NCI-H82 treated with DMSO at 0.1 percent for 48 hours (cell line): ENCODE data around the gene LRMDA.
"Not testable (repeated sequence)": the region's sequence is repeated elsewhere in the genome, so short reads cannot be mapped to it uniquely, and the experiment has no call there.

Experiments used
- DNase-seq: peaks from one replicate; lab custom pipeline; 2025; ENCODE audit not compliant: unreplicated experiment; lab: John Stamatoyannopoulos, UW

LRMDA gene

DNA sequence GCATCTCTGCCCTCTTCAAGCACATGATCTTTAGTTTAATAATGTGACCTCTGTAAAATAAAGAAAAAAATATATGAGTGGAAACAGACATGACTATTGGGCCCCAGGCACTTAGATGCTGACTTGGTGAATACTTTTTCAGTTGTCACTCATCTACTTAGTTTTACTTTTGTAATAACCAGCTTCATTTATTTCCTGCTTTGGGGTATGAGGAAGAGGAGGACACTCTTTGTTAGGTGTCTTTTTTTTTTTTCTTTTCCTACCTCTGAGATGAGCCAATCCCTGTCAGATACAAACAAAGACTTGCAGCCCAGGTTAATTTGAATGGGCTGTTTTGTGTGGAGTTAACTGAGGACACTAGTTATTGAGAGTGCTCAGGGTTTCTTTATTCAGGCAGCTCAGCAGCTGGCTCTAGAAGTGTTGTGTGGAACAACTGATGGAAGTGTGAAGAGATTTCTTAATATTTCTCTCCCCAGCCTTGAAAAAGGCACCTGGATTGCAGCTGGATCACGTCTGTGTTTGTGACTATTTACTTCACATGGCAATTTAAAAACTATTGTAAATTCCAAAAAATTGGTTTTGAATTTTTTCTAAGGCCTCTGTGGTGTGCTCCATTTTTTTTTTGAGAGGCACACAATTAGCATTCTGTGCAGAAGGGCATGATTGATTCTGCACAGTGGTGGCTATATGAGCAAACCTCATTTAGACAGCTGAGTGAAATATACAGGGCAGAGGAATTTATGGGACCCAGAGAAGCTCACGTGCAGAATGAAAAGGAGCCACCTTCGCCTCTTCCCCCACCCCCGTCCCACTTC lies 333.8 kb downstream of the LRMDA start:
- DNase-seq, result no peak

DNA sequence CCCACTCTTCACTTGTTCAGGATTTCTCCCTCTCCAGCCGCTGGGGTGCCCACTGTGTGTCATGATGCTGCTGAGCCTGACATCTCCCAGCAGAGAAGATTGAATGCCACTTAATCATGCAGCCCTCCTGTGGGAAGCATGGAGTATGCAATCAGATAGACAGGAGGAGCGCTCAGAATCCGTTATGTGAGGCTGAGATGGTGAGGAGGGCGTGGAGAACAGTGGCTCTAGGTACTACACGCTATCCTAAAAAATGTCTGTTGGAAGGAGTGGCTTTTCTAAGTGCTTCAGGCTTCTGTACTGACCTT lies 334.3 kb downstream of the LRMDA start:
- no peak for DNase-seq

DNA sequence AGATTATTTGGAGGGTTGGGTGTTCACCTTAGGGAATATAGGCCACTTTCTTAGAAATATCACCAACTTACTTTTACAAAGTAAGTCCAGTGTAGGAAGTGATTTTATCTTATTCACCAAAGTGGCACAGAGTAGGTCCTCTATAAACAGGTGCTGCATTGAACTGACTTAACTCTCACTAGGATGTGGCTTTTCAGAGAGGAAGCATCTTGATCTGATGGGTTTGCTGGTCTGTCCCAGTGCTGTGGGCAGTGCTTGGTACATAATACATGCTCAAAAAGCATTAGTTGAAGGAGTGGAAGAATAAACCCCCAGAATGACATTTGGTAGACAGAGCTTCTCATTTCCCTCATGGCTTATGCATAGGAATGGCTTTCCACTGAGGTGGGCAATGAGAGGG lies 334.7 kb downstream of the LRMDA start:
- DNase-seq, result no peak

GRCh38 chr10:75766752-75767151 lies 335.3 kb downstream of the LRMDA start:
- not testable (repeated sequence) for DNase-seq

- DNase-seq, result no peak
Observed at GRCh38 chr10:75770626-75771081, 339.2 kb downstream of the LRMDA start.

GRCh38 chr10:75771606-75772005 lies 340.2 kb downstream of the LRMDA start:
- no peak for DNase-seq

DNA sequence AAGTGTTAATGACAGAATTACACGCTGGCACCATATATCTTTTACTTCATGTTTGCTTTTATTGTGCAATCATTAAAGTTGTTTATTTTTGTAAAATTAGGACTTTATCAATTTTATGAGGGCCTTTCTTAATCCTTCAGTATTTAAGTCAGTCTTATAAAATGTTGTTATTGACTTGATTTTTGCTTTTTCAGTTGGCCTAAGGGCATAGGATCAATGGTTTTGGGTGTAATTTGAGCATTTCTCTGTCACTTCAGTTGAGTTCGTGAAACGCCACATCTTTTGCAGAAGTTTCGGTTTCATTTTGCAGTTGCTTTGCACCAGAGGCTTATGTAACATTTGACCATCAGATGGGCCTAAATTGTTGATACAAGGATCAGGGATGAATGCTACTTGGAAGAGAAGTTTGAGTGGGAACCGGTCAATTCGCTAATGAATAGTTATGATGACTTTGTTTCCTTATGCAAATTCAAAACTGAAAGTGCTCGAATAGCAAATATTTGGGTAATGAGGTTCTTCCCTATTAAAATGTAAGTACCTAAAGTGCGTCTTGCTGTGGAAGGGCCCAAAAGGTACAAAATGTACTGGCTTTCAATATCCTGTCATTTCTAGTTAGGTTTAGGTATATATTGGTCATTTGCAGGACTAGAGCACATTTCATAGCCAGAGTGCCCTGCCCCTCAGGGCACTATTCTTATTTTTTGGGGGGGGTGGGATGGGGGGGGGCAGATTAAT lies 340.9 kb downstream of the LRMDA start:
- no peak for DNase-seq

GRCh38 chr10:75773231-75773780 lies 341.9 kb downstream of the LRMDA start:
- DNase-seq, result no peak

- DNase-seq, result no peak
Observed at GRCh38 chr10:75773813-75774782, 342.7 kb downstream of the LRMDA start.

GRCh38 chr10:75774783-75775490 lies 343.5 kb downstream of the LRMDA start:
- DNase-seq, result no peak

- DNase-seq, result no peak
Observed at GRCh38 chr10:75776738-75777504, 345.5 kb downstream of the LRMDA start.

DNA sequence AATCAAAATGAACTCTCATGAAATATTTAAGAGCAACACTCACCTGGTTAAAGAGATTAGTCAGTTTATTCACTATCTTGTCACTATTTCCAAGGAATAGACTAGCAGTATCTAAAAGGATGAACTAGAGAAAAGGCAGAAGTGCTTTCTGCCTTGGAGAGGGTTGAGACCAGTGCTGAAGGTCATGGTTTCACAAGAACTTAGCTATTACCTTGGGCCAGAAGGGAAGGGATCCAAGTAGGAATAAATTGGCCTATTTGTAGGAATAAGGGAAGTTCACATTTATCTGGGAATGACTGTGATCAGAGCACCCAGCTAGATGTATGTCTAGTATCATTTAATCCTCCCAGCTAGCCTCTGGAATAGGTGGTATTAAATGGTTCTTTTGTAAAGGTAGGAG lies 347.2 kb downstream of the LRMDA start:
- DNase-seq, result no peak

- DNase-seq, result no peak
Observed at GRCh38 chr10:75779276-75779675, 347.9 kb downstream of the LRMDA start.

DNA sequence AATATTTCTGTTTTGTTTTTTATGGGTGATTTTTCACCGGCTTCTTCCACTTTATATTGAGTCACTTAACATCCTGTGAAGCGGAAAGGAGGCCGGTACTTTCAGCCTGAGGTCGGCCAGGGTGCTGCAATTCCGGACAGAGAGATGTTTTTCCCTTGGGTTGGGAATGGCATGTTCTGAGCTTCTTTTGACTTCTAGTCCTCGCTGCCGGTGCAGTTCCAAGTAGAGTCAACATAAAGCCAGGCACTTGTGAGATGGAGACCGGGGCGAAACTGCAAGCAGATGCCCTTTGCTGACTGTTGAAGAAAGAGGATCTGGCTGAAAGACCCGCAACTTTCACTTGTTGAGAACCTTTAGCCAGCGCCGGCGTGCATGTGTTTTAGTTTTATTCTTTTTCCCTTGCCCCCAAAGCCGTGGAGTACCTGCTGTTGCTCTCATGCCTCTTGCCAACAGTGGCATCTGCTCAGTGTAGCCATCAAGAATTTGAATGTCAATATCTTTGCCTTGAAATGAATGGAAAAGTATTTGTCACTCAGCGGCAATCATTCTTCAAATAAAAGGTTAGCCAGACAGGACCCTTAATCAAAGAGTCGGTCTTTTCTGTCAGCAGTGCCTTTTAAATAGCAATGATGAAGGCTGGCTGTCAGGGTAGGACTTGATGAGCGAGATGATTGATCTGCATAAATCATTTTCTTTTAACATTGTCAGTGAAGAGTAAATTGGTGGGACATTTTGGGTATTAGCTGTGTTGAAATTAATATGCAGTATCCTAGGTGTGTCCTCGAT lies 351.2 kb downstream of the LRMDA start:
- no peak for DNase-seq

DNA sequence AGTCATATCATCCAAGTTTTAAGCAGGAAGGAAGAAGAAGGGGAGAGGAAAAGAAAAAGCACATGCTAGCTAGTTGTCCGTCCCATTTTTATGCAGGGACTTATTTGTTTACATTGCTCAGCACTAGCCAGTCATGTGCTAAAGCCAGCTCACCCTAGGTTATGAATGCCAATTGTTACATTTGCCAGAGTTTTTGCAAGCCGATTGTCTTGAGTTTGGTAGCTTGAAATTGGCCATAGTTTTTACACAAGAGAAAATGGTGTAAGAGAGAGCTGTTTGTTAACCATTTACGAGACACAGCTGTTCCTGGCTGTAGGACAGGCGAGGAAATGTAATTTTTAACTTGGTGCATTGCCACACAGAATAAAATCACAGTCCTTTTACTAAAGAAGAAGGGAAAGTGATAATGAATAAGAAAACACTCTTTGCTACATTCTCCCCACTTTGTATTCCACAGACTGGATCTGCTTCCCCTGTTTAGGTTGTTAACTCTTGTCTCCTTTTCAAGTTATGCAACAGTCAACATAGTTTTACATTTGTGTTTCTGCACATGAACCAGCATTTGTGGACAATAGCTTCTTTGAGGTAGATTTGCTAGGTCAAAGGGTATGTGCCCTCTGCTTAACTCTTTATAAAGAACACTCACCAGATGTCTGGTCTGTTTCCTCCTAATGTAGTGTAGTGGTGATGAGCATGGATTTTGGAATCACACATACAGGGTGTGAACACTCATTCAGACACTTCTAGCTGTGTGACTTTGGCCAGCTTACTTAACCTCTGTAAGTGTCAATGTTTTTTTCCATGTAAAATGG lies 357.2 kb downstream of the LRMDA start:
- no peak for DNase-seq

DNA sequence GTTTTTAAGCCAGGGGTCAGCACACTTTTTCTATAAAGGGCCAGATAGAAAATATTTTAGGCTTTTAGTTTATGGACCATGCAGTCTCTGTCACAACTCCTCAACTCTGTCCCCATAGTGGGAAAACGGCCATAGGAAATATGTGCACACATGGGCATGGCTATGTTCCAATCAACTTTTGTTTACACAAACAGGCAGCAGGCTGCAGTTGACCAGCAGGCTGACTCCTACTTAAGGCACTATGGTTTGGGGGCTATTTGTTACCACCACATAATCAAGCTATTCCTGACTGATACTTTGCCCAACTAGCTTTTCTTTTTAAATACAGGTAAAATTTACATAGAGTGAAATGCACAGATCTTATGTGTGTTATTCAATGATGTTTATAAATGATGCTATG lies 362.4 kb downstream of the LRMDA start:
- DNase-seq, result no peak

GRCh38 chr10:75801121-75801520 lies 369.7 kb downstream of the LRMDA start:
- DNase-seq, result no peak

DNA sequence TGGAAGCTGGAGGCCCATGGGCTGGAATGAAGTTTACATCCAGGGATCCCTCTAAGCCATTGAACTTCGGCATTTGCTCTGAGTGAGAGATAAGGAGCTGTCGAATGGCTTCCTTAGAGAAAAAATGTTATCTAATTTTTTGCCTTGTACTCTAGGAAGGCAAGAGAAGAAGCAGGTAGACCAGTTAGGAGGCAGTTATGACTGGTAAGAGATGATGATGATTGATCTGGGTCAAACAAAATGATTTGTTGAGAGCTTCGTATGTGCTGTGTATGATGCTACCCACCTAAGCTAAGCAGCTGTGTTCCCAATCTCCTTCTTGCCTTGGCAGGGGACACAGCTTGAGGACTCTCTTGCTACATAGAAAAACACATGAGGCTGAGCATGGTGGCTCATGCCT lies 370.2 kb downstream of the LRMDA start:
- DNase-seq, result no peak
